Panc1 (cell line): ENCODE measurements around the gene LRRC18. TPM values are rescaled to one million over a fixed set of nuclear protein-coding genes. Genes with fewer than 3 reads are reported as not detected.

Experiments
- ATAC-seq: fragments of 200-7000 bp; cut with Tn5 transposase; 2 replicates; pipeline ENCODE4 v1.9.1; 2020; ENCODE audit warnings: mild to moderate bottlenecking, moderate library complexity
- BruUV-seq: library from RNA; stranded (reverse); fragments of 400-500 nt; replicated peaks from 2 replicates; lab custom pipeline; 2021; lab: Mats Ljungman, UMichigan
- CTCF ChIA-PET: fragments of 300-600 bp; sonication (Branson Sonifier 250); formaldehyde crosslinking; loops from one replicate; lab custom pipeline; 2022; ENCODE audit warnings: antibody characterized with exemption; lab: Charles Lee
- POLR2A ChIA-PET: fragments of 300-600 bp; sonication (Branson Sonifier 250); formaldehyde crosslinking; loops from one replicate; lab custom pipeline; 2022; ENCODE audit warnings: antibody characterized with exemption; lab: Charles Lee
- DNase-seq: peaks from one replicate; pipeline ENCODE4 v3.0.0-alpha.2; 2010; ENCODE audit warnings: low read depth, low spot score
- H3K27ac ChIP-seq: 2 replicates; pipeline ENCODE4 v1.5.1; 2011; ENCODE audit warnings: mild to moderate bottlenecking, low read length, inconsistent platforms
- H3K27me3 ChIP-seq: fragments of 200-500 bp; sonication (Bioruptor generic); 2 replicates; pipeline ENCODE4 v1.6.0; 2014; ENCODE audit warnings: low read length, inconsistent platforms; ENCODE audit not compliant: control insufficient read depth, insufficient read depth
- H3K36me3 ChIP-seq: fragments of 200-500 bp; sonication (Bioruptor generic); 2 replicates; pipeline ENCODE4 v1.5.1; 2014; ENCODE audit warnings: inconsistent platforms, mild to moderate bottlenecking, low read length, moderate library complexity; ENCODE audit not compliant: control insufficient read depth, insufficient read depth
- H3K4me1 ChIP-seq: 2 replicates; pipeline ENCODE4 v1.5.1; 2011; ENCODE audit warnings: inconsistent platforms, mild to moderate bottlenecking, low read length, moderate library complexity; ENCODE audit not compliant: control insufficient read depth, insufficient read depth
- H3K4me3 ChIP-seq, 2 experiments: 2 replicates each; pipeline ENCODE4 v1.5.1; 2011 to 2012; ENCODE audit warnings: low read depth in 2 of 2, low read length in 2 of 2, mild to moderate bottlenecking in 2 of 2, inconsistent platforms in 1 of 2, moderate library complexity in 1 of 2
- H3K9me3 ChIP-seq: fragments of 200-500 bp; sonication (Bioruptor generic); 2 replicates; pipeline ENCODE4 v1.5.1; 2014; ENCODE audit warnings: low read depth, mild to moderate bottlenecking, inconsistent platforms, low read length, moderate library complexity; ENCODE audit not compliant: control insufficient read depth, insufficient read depth
- POLR2AphosphoS5 ChIP-seq: IDR thresholded peaks from 2 replicates; pipeline ENCODE4 v1.6.1; 2012; ENCODE audit warnings: mild to moderate bottlenecking, low read depth, low read length, moderate library complexity
- SIN3A ChIP-seq: IDR thresholded peaks from 2 replicates; pipeline ENCODE4 v1.6.1; 2012; ENCODE audit warnings: low read depth, mild to moderate bottlenecking, low read length, moderate library complexity, borderline replicate concordance; ENCODE audit not compliant: insufficient read depth
- TCF7L2 ChIP-seq: IDR thresholded peaks from 2 replicates; pipeline ENCODE4 v1.6.1; 2011; ENCODE audit warnings: mild to moderate bottlenecking, low read depth, low read length, inconsistent platforms
- in situ Hi-C: cut with HindIII; loops from 2 replicates; pipeline ENCODE4 v1.10.0; 2016; ENCODE audit warnings: low sequenced_read_pairs, low pct_unique_long_range_greater_than_20kb
- intact Hi-C: fragments of 100-400 bp; cut with micrococcal nuclease; formaldehyde crosslinking; loops from one replicate; pipeline ENCODE4 v1.10.0; 2022; ENCODE audit not compliant: unreplicated experiment
- total RNA-seq: library from RNA; stranded (reverse); gene quantifications from one replicate; pipeline ENCODE4 v1.2.1, GENCODE V29; 2021; ENCODE audit not compliant: unreplicated experiment
- TF ChIP-seq, protein P1 (sequence below), 2 experiments: IDR thresholded peaks; 2 replicates each; pipeline ENCODE4 v1.6.1; 2011 to 2012; ENCODE audit warnings: low read depth in 2 of 2, control low read depth in 1 of 2, low read length in 1 of 2, mild to moderate bottlenecking in 1 of 2, moderate library complexity in 1 of 2; ENCODE audit not compliant: insufficient read depth in 1 of 2
- TF ChIP-seq, protein P2 (sequence below): fragments of 450-650 bp; IDR thresholded peaks from 2 replicates; pipeline ENCODE4 v1.5.1; 2017; ENCODE audit warnings: mild to moderate bottlenecking

LRRC18 gene
- total RNA-seq, 1 experiment from 2014 or later = not detected

DNA sequence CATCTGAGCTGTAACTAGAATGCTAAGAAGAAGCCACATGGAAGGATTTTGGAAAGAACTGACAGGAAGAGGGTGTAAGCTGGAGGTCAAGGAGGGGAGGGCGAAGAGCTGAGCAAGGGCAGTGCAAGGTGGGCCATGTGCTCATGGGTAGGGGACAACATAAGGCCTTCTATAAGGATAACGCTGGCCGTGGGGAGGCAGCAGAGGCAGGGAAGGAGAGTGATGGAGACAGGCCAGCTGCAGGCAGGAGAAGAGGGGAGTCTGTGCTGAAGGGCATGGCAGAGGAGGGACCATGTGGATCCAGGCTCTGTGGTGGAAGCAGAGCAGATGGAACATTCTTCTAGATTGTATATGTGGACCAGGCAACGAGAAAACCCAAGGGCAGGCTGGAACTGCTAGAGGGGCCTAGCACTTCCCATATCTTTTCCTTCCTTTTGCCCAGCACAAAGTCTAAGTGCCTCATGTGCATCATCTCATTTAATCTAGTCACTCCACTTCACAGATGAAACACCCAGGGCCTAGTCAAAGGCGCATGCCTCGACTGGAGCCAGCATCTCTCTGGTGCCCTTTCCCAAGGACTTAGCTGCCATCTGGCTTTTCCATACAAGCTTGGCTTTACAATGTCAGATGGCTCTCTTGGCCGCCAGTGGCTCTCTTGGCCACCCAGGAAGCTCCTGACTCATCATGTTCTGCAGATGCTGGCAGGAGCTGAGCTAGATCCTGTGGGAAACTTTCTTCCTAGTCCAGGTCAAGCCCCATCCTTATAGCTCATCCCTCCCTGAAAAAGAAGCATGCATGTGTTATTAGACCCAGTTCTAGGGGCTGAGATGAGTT is 6.6 kb downstream of the LRRC18 start:
- DNase-seq = no peak
- TF ChIP-seq, protein P1, sequence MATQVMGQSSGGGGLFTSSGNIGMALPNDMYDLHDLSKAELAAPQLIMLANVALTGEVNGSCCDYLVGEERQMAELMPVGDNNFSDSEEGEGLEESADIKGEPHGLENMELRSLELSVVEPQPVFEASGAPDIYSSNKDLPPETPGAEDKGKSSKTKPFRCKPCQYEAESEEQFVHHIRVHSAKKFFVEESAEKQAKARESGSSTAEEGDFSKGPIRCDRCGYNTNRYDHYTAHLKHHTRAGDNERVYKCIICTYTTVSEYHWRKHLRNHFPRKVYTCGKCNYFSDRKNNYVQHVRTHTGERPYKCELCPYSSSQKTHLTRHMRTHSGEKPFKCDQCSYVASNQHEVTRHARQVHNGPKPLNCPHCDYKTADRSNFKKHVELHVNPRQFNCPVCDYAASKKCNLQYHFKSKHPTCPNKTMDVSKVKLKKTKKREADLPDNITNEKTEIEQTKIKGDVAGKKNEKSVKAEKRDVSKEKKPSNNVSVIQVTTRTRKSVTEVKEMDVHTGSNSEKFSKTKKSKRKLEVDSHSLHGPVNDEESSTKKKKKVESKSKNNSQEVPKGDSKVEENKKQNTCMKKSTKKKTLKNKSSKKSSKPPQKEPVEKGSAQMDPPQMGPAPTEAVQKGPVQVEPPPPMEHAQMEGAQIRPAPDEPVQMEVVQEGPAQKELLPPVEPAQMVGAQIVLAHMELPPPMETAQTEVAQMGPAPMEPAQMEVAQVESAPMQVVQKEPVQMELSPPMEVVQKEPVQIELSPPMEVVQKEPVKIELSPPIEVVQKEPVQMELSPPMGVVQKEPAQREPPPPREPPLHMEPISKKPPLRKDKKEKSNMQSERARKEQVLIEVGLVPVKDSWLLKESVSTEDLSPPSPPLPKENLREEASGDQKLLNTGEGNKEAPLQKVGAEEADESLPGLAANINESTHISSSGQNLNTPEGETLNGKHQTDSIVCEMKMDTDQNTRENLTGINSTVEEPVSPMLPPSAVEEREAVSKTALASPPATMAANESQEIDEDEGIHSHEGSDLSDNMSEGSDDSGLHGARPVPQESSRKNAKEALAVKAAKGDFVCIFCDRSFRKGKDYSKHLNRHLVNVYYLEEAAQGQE (IDR thresholded peaks at IDR 0.05; ENCODE audit: insufficient read depth in 1 of 2, low read depth in 2 of 2, low read length in 1 of 2) = no peak
- Histone ChIP-seq H3K4me1 (no peaks in the 10 kb centered on the region), H3K9me3 (no peaks in the 10 kb centered on the region), H3K36me3 (no peaks in the 10 kb centered on the region), H3K4me3 (no peak overlapping the region), H3K27ac (no peak overlapping the region), H3K27me3 (peaks cover 8% of the 10 kb centered on the region; the same call in 1 of the 2 replicates)
- intact Hi-C loops (no loop called here), in situ Hi-C loops (no loop called here)
- no TSS peak for BruUV-seq
- no peak for ATAC-seq
- ChIA-PET CTCF (interaction anchor here (0.6 kb wide), 1 partner anchor 277 kb away, joined by 3 read pairs; no protein-coding TSS in a partner anchor), POLR2A (no interaction called here)

DNA sequence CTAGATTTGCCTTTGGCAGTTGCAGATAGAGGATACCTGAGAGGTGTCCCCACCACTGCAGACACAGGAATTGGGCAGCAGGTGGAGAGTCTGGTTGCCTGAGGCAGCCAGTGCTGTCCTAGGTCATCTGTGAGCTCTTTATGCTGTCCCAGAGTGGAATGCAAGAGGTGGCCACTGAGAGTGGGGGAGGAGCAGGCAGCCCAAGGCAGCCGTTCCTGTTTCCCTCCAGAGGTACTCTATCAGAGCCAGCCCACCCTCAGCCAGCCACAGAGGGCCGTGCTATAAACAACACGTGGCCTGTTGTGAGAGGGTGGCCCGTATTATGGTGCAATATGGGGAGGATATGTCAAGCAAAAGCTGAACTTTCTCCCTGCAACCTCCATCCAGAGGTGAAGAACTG is 8.5 kb downstream of the LRRC18 start:
- Histone ChIP-seq H3K27ac (no peak overlapping the region), H3K36me3 (no peaks in the 10 kb centered on the region), H3K27me3 (peaks cover 14% of the 10 kb centered on the region; the same call in 1 of the 2 replicates), H3K4me3 (no peak overlapping the region), H3K4me1 (no peaks in the 10 kb centered on the region), H3K9me3 (no peaks in the 10 kb centered on the region)
- DNase-seq (no peak), ATAC-seq (no peak)
- TF ChIP-seq SIN3A (no peak), POLR2AphosphoS5 (no peak), TCF7L2 (no peak)
- TF ChIP-seq, protein P2, sequence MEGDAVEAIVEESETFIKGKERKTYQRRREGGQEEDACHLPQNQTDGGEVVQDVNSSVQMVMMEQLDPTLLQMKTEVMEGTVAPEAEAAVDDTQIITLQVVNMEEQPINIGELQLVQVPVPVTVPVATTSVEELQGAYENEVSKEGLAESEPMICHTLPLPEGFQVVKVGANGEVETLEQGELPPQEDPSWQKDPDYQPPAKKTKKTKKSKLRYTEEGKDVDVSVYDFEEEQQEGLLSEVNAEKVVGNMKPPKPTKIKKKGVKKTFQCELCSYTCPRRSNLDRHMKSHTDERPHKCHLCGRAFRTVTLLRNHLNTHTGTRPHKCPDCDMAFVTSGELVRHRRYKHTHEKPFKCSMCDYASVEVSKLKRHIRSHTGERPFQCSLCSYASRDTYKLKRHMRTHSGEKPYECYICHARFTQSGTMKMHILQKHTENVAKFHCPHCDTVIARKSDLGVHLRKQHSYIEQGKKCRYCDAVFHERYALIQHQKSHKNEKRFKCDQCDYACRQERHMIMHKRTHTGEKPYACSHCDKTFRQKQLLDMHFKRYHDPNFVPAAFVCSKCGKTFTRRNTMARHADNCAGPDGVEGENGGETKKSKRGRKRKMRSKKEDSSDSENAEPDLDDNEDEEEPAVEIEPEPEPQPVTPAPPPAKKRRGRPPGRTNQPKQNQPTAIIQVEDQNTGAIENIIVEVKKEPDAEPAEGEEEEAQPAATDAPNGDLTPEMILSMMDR = no peak
- TF ChIP-seq, protein P1 (IDR thresholded peaks at IDR 0.05; ENCODE audit: insufficient read depth in 1 of 2, low read depth in 2 of 2, low read length in 1 of 2) = no peak
- ChIA-PET POLR2A (no interaction called here), CTCF (no interaction called here)
- in situ Hi-C loops (no loop called here), intact Hi-C loops (no loop called here)
- BruUV-seq = no TSS peak
